ENCODE results near the gene CLIC4. TPM values are rescaled to one million over a fixed set of nuclear protein-coding genes. Genes with fewer than 3 reads are reported as not detected.
"Not testable (repeated sequence)": the region's sequence is repeated elsewhere in the genome, so short reads cannot be mapped to it uniquely, and the experiment has no call there.

CLIC4 gene
- total RNA-seq, 1 donor from 2014 or later = 99.2 TPM

GRCh38 chr1:24881034-24881433 is 135.8 kb downstream of the CLIC4 start:
- Histone ChIP-seq H3K36me3 (ENCODE audit: control insufficient read depth in 3 of 3, insufficient read depth in 3 of 3, low read length in 3 of 3) (no peaks in the 10 kb centered on the region), H3K4me1 (ENCODE audit: control insufficient read depth in 3 of 3, insufficient read depth in 3 of 3, low read length in 3 of 3) (no peaks in the 10 kb centered on the region), H3K9me3 (ENCODE audit: control insufficient read depth in 3 of 3, low read length in 3 of 3) (peaks cover 0 to 3% (median 0%) of the 10 kb centered on the region in 3 donors), H3K27ac (ENCODE audit: low read depth, low read length) (no peak overlapping the region), H3K4me3 (ENCODE audit: low read length in 3 of 3) (no peak overlapping the region), H3K27me3 (ENCODE audit: control insufficient read depth in 3 of 3, insufficient read depth in 3 of 3, low read length in 3 of 3) (peaks cover 4 to 12% (median 10%) of the 10 kb centered on the region in 3 donors), H3K9ac (ENCODE audit: low read depth in 1 of 3, low read length in 3 of 3) (no peak overlapping the region)

GRCh38 chr1:24884751-24885150 is 139.5 kb downstream of the CLIC4 start:
- peaks cover 0 to 18% (median 5%) of the 10 kb centered on the region in 3 donors for H3K27me3 ChIP-seq (ENCODE audit: control insufficient read depth in 3 of 3, insufficient read depth in 3 of 3, low read length in 3 of 3)
- H3K27ac ChIP-seq (ENCODE audit: low read depth, low read length) = no peak overlapping the region
- no peaks in the 10 kb centered on the region for H3K4me1 ChIP-seq (ENCODE audit: control insufficient read depth in 3 of 3, insufficient read depth in 3 of 3, low read length in 3 of 3)
- no peak overlapping the region for H3K4me3 ChIP-seq (ENCODE audit: low read length in 3 of 3)
- H3K36me3 ChIP-seq (ENCODE audit: control insufficient read depth in 3 of 3, insufficient read depth in 3 of 3, low read length in 3 of 3) = no peaks in the 10 kb centered on the region
- H3K9me3 ChIP-seq (ENCODE audit: control insufficient read depth in 3 of 3, low read length in 3 of 3) = peaks cover 0 to 3% (median 0%) of the 10 kb centered on the region in 3 donors
- no peak overlapping the region for H3K9ac ChIP-seq (ENCODE audit: low read depth in 1 of 3, low read length in 3 of 3)

GRCh38 chr1:24886241-24886640 is 141.0 kb downstream of the CLIC4 start:
- Histone ChIP-seq H3K27me3 (ENCODE audit: control insufficient read depth in 3 of 3, insufficient read depth in 3 of 3, low read length in 3 of 3) (peaks cover 0 to 27% (median 2%) of the 10 kb centered on the region in 3 donors), H3K4me1 (ENCODE audit: control insufficient read depth in 3 of 3, insufficient read depth in 3 of 3, low read length in 3 of 3) (no peaks in the 10 kb centered on the region), H3K9me3 (ENCODE audit: control insufficient read depth in 3 of 3, low read length in 3 of 3) (peaks cover 0 to 3% (median 0%) of the 10 kb centered on the region in 3 donors), H3K36me3 (ENCODE audit: control insufficient read depth in 3 of 3, insufficient read depth in 3 of 3, low read length in 3 of 3) (no peaks in the 10 kb centered on the region), H3K4me3 (ENCODE audit: low read length in 3 of 3) (no peak overlapping the region), H3K9ac (ENCODE audit: low read depth in 1 of 3, low read length in 3 of 3) (no peak overlapping the region), H3K27ac (ENCODE audit: low read depth, low read length) (no peak overlapping the region)

GRCh38 chr1:24888061-24888970 is 143.1 kb downstream of the CLIC4 start:
- Histone ChIP-seq H3K27ac (ENCODE audit: low read depth, low read length) (no peak overlapping the region), H3K27me3 (ENCODE audit: control insufficient read depth in 3 of 3, insufficient read depth in 3 of 3, low read length in 3 of 3) (peaks cover 0 to 27% (median 2%) of the 10 kb centered on the region in 3 donors), H3K36me3 (ENCODE audit: control insufficient read depth in 3 of 3, insufficient read depth in 3 of 3, low read length in 3 of 3) (no peaks in the 10 kb centered on the region), H3K9ac (ENCODE audit: low read depth in 1 of 3, low read length in 3 of 3) (no peak overlapping the region), H3K4me1 (ENCODE audit: control insufficient read depth in 3 of 3, insufficient read depth in 3 of 3, low read length in 3 of 3) (no peaks in the 10 kb centered on the region), H3K9me3 (ENCODE audit: control insufficient read depth in 3 of 3, low read length in 3 of 3) (peaks cover 0 to under 1% (median 0%) of the 10 kb centered on the region in 3 donors), H3K4me3 (ENCODE audit: low read length in 3 of 3) (no peak overlapping the region)

GRCh38 chr1:24888971-24889676 is 143.9 kb downstream of the CLIC4 start:
- no peak overlapping the region for H3K27ac ChIP-seq (ENCODE audit: low read depth, low read length)
- no peaks in the 10 kb centered on the region for H3K4me1 ChIP-seq (ENCODE audit: control insufficient read depth in 3 of 3, insufficient read depth in 3 of 3, low read length in 3 of 3)
- no peaks in the 10 kb centered on the region for H3K9me3 ChIP-seq (ENCODE audit: control insufficient read depth in 3 of 3, low read length in 3 of 3)
- no peak overlapping the region for H3K9ac ChIP-seq (ENCODE audit: low read depth in 1 of 3, low read length in 3 of 3)
- H3K4me3 ChIP-seq (ENCODE audit: low read length in 3 of 3) = no peak overlapping the region
- H3K36me3 ChIP-seq (ENCODE audit: control insufficient read depth in 3 of 3, insufficient read depth in 3 of 3, low read length in 3 of 3) = no peaks in the 10 kb centered on the region
- peaks cover 0 to 27% (median 2%) of the 10 kb centered on the region in 3 donors for H3K27me3 ChIP-seq (ENCODE audit: control insufficient read depth in 3 of 3, insufficient read depth in 3 of 3, low read length in 3 of 3)

- Histone ChIP-seq H3K4me1 (ENCODE audit: control insufficient read depth in 3 of 3, insufficient read depth in 3 of 3, low read length in 3 of 3) (no peaks in the 10 kb centered on the region), H3K4me3 (ENCODE audit: low read length in 3 of 3) (no peak overlapping the region), H3K27ac (ENCODE audit: low read depth, low read length) (no peak overlapping the region), H3K27me3 (ENCODE audit: control insufficient read depth in 3 of 3, insufficient read depth in 3 of 3, low read length in 3 of 3) (peaks cover 0 to 27% (median 2%) of the 10 kb centered on the region in 3 donors), H3K9me3 (ENCODE audit: control insufficient read depth in 3 of 3, low read length in 3 of 3) (no peaks in the 10 kb centered on the region), H3K36me3 (ENCODE audit: control insufficient read depth in 3 of 3, insufficient read depth in 3 of 3, low read length in 3 of 3) (no peaks in the 10 kb centered on the region), H3K9ac (ENCODE audit: low read depth in 1 of 3, low read length in 3 of 3) (no peak overlapping the region)
These were observed 145.6 kb downstream of the CLIC4 start for GRCh38 chr1:24890887-24891286.

- H3K4me1 ChIP-seq (ENCODE audit: control insufficient read depth in 3 of 3, insufficient read depth in 3 of 3, low read length in 3 of 3); H3K4me3 ChIP-seq (ENCODE audit: low read length in 3 of 3); H3K36me3 ChIP-seq (ENCODE audit: control insufficient read depth in 3 of 3, insufficient read depth in 3 of 3, low read length in 3 of 3); H3K27ac ChIP-seq (ENCODE audit: low read depth, low read length); H3K9me3 ChIP-seq (ENCODE audit: control insufficient read depth in 3 of 3, low read length in 3 of 3); H3K9ac ChIP-seq (ENCODE audit: low read depth in 1 of 3, low read length in 3 of 3): not testable (repeated sequence)
- H3K27me3 ChIP-seq (ENCODE audit: control insufficient read depth in 3 of 3, insufficient read depth in 3 of 3, low read length in 3 of 3) = peaks cover 0 to 27% (median 1%) of the 10 kb centered on the region in 3 donors
These were observed 146.1 kb downstream of the CLIC4 start for GRCh38 chr1:24891367-24891766.

GRCh38 chr1:24892188-24893153 is 147.2 kb downstream of the CLIC4 start:
- Histone ChIP-seq H3K27ac (ENCODE audit: low read depth, low read length) (no peak overlapping the region), H3K4me1 (ENCODE audit: control insufficient read depth in 3 of 3, insufficient read depth in 3 of 3, low read length in 3 of 3) (no peaks in the 10 kb centered on the region), H3K36me3 (ENCODE audit: control insufficient read depth in 3 of 3, insufficient read depth in 3 of 3, low read length in 3 of 3) (no peaks in the 10 kb centered on the region), H3K9ac (ENCODE audit: low read depth in 1 of 3, low read length in 3 of 3) (no peak overlapping the region), H3K4me3 (ENCODE audit: low read length in 3 of 3) (no peak overlapping the region), H3K9me3 (ENCODE audit: control insufficient read depth in 3 of 3, low read length in 3 of 3) (no peaks in the 10 kb centered on the region), H3K27me3 (ENCODE audit: control insufficient read depth in 3 of 3, insufficient read depth in 3 of 3, low read length in 3 of 3) (peaks cover 0 to 19% (median 0%) of the 10 kb centered on the region in 3 donors)

- no peaks in the 10 kb centered on the region for H3K4me1 ChIP-seq (ENCODE audit: control insufficient read depth in 3 of 3, insufficient read depth in 3 of 3, low read length in 3 of 3)
- no peak overlapping the region for H3K9ac ChIP-seq (ENCODE audit: low read depth in 1 of 3, low read length in 3 of 3)
- peaks cover 2 to 22% (median 4%) of the 10 kb centered on the region in 3 donors for H3K27me3 ChIP-seq (ENCODE audit: control insufficient read depth in 3 of 3, insufficient read depth in 3 of 3, low read length in 3 of 3)
- H3K4me3 ChIP-seq (ENCODE audit: low read length in 3 of 3) = no peak overlapping the region
- H3K9me3 ChIP-seq (ENCODE audit: control insufficient read depth in 3 of 3, low read length in 3 of 3) = no peaks in the 10 kb centered on the region
- H3K36me3 ChIP-seq (ENCODE audit: control insufficient read depth in 3 of 3, insufficient read depth in 3 of 3, low read length in 3 of 3) = no peaks in the 10 kb centered on the region
- H3K27ac ChIP-seq (ENCODE audit: low read depth, low read length) = no peak overlapping the region
These were observed 148.2 kb downstream of the CLIC4 start for GRCh38 chr1:24893431-24893830.
